ENCODE results near the gene VPS54.

VPS54 gene

GRCh38 chr2:63888490-63889402 lies 130.5 kb downstream of the VPS54 start:
- Histone ChIP-seq H3K27ac (ENCODE audit: low read depth, low read length) (no peak overlapping the region), H3K9ac (ENCODE audit: low read depth in 1 of 2, low read length in 2 of 2) (no peak overlapping the region), H3K4me1 (ENCODE audit: control insufficient read depth in 1 of 2, insufficient read depth in 2 of 2, low read length in 2 of 2) (no peaks in the 10 kb centered on the region), H3K9me3 (ENCODE audit: control insufficient read depth in 1 of 2, low read length in 2 of 2) (no peaks in the 10 kb centered on the region), H3K4me3 (ENCODE audit: low read depth in 1 of 2, low read length in 2 of 2) (no peak overlapping the region), H3K36me3 (ENCODE audit: control insufficient read depth in 1 of 2, insufficient read depth in 2 of 2, low read length in 2 of 2) (peaks cover 26 to 63% of the 10 kb centered on the region in 2 donors), H3K27me3 (ENCODE audit: control insufficient read depth in 1 of 2, insufficient read depth in 2 of 2, low read length in 2 of 2) (no peaks in the 10 kb centered on the region)

- no peak overlapping the region for H3K4me3 ChIP-seq (ENCODE audit: low read depth in 1 of 2, low read length in 2 of 2)
- H3K27ac ChIP-seq (ENCODE audit: low read depth, low read length), result no peak overlapping the region
- H3K27me3 ChIP-seq (ENCODE audit: control insufficient read depth in 1 of 2, insufficient read depth in 2 of 2, low read length in 2 of 2), result no peaks in the 10 kb centered on the region
- H3K9me3 ChIP-seq (ENCODE audit: control insufficient read depth in 1 of 2, low read length in 2 of 2), result no peaks in the 10 kb centered on the region
- H3K4me1 ChIP-seq (ENCODE audit: control insufficient read depth in 1 of 2, insufficient read depth in 2 of 2, low read length in 2 of 2), result no peaks in the 10 kb centered on the region
- H3K9ac ChIP-seq (ENCODE audit: low read depth in 1 of 2, low read length in 2 of 2), result no peak overlapping the region
- H3K36me3 ChIP-seq (ENCODE audit: control insufficient read depth in 1 of 2, insufficient read depth in 2 of 2, low read length in 2 of 2), result peaks cover 33 to 65% of the 10 kb centered on the region in 2 donors
These were observed 131.2 kb downstream of the VPS54 start for GRCh38 chr2:63888053-63888452.

DNA sequence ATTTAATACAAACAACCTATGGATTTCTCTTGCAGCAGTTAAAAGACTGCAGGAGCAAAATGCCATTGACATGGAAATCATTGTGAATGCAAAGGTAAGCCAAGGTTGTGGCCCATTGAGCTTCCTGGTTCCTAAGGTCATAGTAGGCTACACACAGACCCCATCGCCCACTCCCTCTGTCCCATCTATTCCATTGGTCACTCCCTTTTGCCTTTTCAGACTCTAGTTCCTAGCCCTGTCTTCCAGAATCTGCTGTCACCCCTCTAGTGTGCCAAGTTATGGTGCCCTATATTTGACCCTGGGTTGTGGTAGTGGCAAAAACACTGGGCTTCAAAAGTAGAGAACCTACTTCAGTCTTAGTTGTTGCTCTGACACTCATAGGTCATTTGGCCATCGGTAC lies 132.8 kb downstream of the VPS54 start:
- Histone ChIP-seq H3K9ac (ENCODE audit: low read depth in 1 of 2, low read length in 2 of 2) (no peak overlapping the region), H3K36me3 (ENCODE audit: control insufficient read depth in 1 of 2, insufficient read depth in 2 of 2, low read length in 2 of 2) (peaks cover 32 to 57% of the 10 kb centered on the region in 2 donors), H3K27ac (ENCODE audit: low read depth, low read length) (no peak overlapping the region), H3K9me3 (ENCODE audit: control insufficient read depth in 1 of 2, low read length in 2 of 2) (no peaks in the 10 kb centered on the region), H3K4me3 (ENCODE audit: low read depth in 1 of 2, low read length in 2 of 2) (no peak overlapping the region), H3K4me1 (ENCODE audit: control insufficient read depth in 1 of 2, insufficient read depth in 2 of 2, low read length in 2 of 2) (no peaks in the 10 kb centered on the region), H3K27me3 (ENCODE audit: control insufficient read depth in 1 of 2, insufficient read depth in 2 of 2, low read length in 2 of 2) (no peaks in the 10 kb centered on the region)

DNA sequence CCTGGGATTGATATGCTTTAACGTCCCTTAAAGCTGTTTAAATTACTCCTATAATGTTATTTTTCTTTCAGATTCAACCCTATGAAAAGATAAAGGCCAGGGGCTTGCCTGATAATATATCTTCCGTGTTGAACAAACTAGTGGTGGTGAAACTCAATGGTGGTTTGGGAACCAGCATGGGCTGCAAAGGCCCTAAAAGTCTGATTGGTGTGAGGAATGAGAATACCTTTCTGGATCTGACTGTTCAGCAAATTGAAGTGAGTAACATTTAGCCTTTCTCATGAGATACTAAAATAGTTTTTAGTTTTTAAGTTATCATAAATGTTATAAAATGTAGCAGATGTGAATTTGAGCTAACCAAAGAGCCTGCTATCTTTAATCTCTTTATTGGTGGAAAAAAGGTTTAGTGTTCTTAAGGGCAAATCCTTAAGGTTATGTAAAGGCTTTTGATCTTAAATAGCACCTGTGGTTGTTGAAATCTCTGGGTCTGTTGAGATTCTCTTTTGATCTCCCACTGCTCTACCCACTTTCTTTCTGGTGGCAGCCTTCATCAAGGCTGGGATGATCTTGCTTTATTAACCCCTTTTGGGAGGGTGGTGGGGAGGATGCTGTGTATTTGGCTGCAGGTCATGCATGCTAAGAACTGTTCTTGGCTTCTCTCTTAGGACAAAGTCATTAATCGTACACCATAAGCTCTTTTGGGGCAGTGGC lies 136.7 kb downstream of the VPS54 start:
- Histone ChIP-seq H3K27ac (ENCODE audit: low read depth, low read length) (no peak overlapping the region), H3K36me3 (ENCODE audit: control insufficient read depth in 1 of 2, insufficient read depth in 2 of 2, low read length in 2 of 2) (peaks cover 24 to 32% of the 10 kb centered on the region in 2 donors), H3K9ac (ENCODE audit: low read depth in 1 of 2, low read length in 2 of 2) (no peak overlapping the region), H3K27me3 (ENCODE audit: control insufficient read depth in 1 of 2, insufficient read depth in 2 of 2, low read length in 2 of 2) (no peaks in the 10 kb centered on the region), H3K4me1 (ENCODE audit: control insufficient read depth in 1 of 2, insufficient read depth in 2 of 2, low read length in 2 of 2) (no peaks in the 10 kb centered on the region), H3K9me3 (ENCODE audit: control insufficient read depth in 1 of 2, low read length in 2 of 2) (no peaks in the 10 kb centered on the region), H3K4me3 (ENCODE audit: low read depth in 1 of 2, low read length in 2 of 2) (no peak overlapping the region)

GRCh38 chr2:63881205-63881604 lies 138.0 kb downstream of the VPS54 start:
- H3K4me3 ChIP-seq (ENCODE audit: low read depth in 1 of 2, low read length in 2 of 2), result no peak overlapping the region
- no peaks in the 10 kb centered on the region for H3K9me3 ChIP-seq (ENCODE audit: control insufficient read depth in 1 of 2, low read length in 2 of 2)
- no peak overlapping the region for H3K27ac ChIP-seq (ENCODE audit: low read depth, low read length)
- H3K4me1 ChIP-seq (ENCODE audit: control insufficient read depth in 1 of 2, insufficient read depth in 2 of 2, low read length in 2 of 2), result no peaks in the 10 kb centered on the region
- H3K27me3 ChIP-seq (ENCODE audit: control insufficient read depth in 1 of 2, insufficient read depth in 2 of 2, low read length in 2 of 2), result no peaks in the 10 kb centered on the region
- peaks cover 19 to 23% of the 10 kb centered on the region in 2 donors for H3K36me3 ChIP-seq (ENCODE audit: control insufficient read depth in 1 of 2, insufficient read depth in 2 of 2, low read length in 2 of 2)
- no peak overlapping the region for H3K9ac ChIP-seq (ENCODE audit: low read depth in 1 of 2, low read length in 2 of 2)

DNA sequence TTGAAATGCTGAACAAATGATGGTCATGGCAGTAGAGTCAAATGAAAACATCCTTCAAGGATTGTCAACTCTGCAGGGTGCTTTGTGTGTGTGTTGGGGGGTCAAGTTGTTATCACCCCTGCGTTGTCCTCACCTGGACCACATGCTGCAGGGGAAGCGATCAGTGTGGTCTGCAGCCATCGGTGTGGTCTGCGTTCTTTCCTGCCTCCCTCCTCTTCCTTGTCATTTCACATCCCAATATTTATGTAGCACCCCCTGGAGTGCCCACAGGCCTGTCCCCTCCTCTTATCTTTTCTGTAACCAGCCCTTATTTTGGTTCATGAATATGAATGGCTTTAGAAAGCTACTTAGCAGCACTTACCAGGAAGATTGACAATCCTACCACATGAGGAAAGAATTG lies 138.6 kb downstream of the VPS54 start:
- Histone ChIP-seq H3K27me3 (ENCODE audit: control insufficient read depth in 1 of 2, insufficient read depth in 2 of 2, low read length in 2 of 2) (no peaks in the 10 kb centered on the region), H3K4me3 (ENCODE audit: low read depth in 1 of 2, low read length in 2 of 2) (no peak overlapping the region), H3K9ac (ENCODE audit: low read depth in 1 of 2, low read length in 2 of 2) (no peak overlapping the region), H3K36me3 (ENCODE audit: control insufficient read depth in 1 of 2, insufficient read depth in 2 of 2, low read length in 2 of 2) (peaks cover 20 to 22% of the 10 kb centered on the region in 2 donors), H3K9me3 (ENCODE audit: control insufficient read depth in 1 of 2, low read length in 2 of 2) (no peaks in the 10 kb centered on the region), H3K4me1 (ENCODE audit: control insufficient read depth in 1 of 2, insufficient read depth in 2 of 2, low read length in 2 of 2) (no peaks in the 10 kb centered on the region), H3K27ac (ENCODE audit: low read depth, low read length) (no peak overlapping the region)

- Histone ChIP-seq H3K36me3 (ENCODE audit: control insufficient read depth in 1 of 2, insufficient read depth in 2 of 2, low read length in 2 of 2) (peaks cover 21 to 23% of the 10 kb centered on the region in 2 donors), H3K9me3 (ENCODE audit: control insufficient read depth in 1 of 2, low read length in 2 of 2) (no peaks in the 10 kb centered on the region), H3K9ac (ENCODE audit: low read depth in 1 of 2, low read length in 2 of 2) (no peak overlapping the region), H3K4me3 (ENCODE audit: low read depth in 1 of 2, low read length in 2 of 2) (no peak overlapping the region), H3K27me3 (ENCODE audit: control insufficient read depth in 1 of 2, insufficient read depth in 2 of 2, low read length in 2 of 2) (no peaks in the 10 kb centered on the region), H3K27ac (ENCODE audit: low read depth, low read length) (no peak overlapping the region), H3K4me1 (ENCODE audit: control insufficient read depth in 1 of 2, insufficient read depth in 2 of 2, low read length in 2 of 2) (no peaks in the 10 kb centered on the region)
These were observed 139.3 kb downstream of the VPS54 start for GRCh38 chr2:63879876-63880433.

DNA sequence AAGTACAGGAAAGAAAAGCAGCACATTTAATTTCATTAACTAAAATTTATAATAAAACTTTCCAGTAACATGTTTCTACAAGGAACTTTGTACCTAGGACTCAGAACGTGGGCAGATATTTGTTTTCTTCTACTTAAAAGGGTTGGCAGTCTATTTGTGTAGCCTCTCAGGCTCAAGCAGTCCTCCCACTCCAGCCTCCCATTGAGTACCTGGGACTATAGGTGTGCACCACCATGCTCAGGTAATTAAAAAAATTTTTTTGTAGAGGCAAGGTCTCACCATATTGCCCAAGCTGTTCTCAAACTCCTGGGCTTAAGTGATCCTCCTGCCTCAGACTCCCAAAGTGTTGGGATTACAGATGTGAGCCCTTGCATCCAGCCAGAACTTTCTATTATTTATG lies 140.7 kb downstream of the VPS54 start:
- H3K36me3 ChIP-seq (ENCODE audit: control insufficient read depth in 1 of 2, insufficient read depth in 2 of 2, low read length in 2 of 2), result peaks cover 20 to 27% of the 10 kb centered on the region in 2 donors
- no peaks in the 10 kb centered on the region for H3K27me3 ChIP-seq (ENCODE audit: control insufficient read depth in 1 of 2, insufficient read depth in 2 of 2, low read length in 2 of 2)
- H3K9me3 ChIP-seq (ENCODE audit: control insufficient read depth in 1 of 2, low read length in 2 of 2), result no peaks in the 10 kb centered on the region
- H3K27ac ChIP-seq (ENCODE audit: low read depth, low read length), result no peak overlapping the region
- no peak overlapping the region for H3K9ac ChIP-seq (ENCODE audit: low read depth in 1 of 2, low read length in 2 of 2)
- no peaks in the 10 kb centered on the region for H3K4me1 ChIP-seq (ENCODE audit: control insufficient read depth in 1 of 2, insufficient read depth in 2 of 2, low read length in 2 of 2)
- H3K4me3 ChIP-seq (ENCODE audit: low read depth in 1 of 2, low read length in 2 of 2), result no peak overlapping the region

- H3K4me3 ChIP-seq (ENCODE audit: low read depth in 1 of 2, low read length in 2 of 2), result no peak overlapping the region
- H3K4me1 ChIP-seq (ENCODE audit: control insufficient read depth in 1 of 2, insufficient read depth in 2 of 2, low read length in 2 of 2), result no peaks in the 10 kb centered on the region
- no peak overlapping the region for H3K27ac ChIP-seq (ENCODE audit: low read depth, low read length)
- H3K36me3 ChIP-seq (ENCODE audit: control insufficient read depth in 1 of 2, insufficient read depth in 2 of 2, low read length in 2 of 2), result peaks cover 21 to 24% of the 10 kb centered on the region in 2 donors
- H3K9me3 ChIP-seq (ENCODE audit: control insufficient read depth in 1 of 2, low read length in 2 of 2), result no peaks in the 10 kb centered on the region
- H3K9ac ChIP-seq (ENCODE audit: low read depth in 1 of 2, low read length in 2 of 2), result no peak overlapping the region
- no peaks in the 10 kb centered on the region for H3K27me3 ChIP-seq (ENCODE audit: control insufficient read depth in 1 of 2, insufficient read depth in 2 of 2, low read length in 2 of 2)
These were observed 142.9 kb downstream of the VPS54 start for GRCh38 chr2:63876311-63876710.
